BLaER1 treated with 17β-estradiol and CSF1 and Interleukin-3, amounts not matched to agents 10 nM and 100 nM (cell line): ENCODE results near the gene MIGA1.
"Not testable (repeated sequence)": the region's sequence is repeated elsewhere in the genome, so short reads cannot be mapped to it uniquely, and the experiment has no call there.

Source experiments
- H3K27ac ChIP-seq, 11 experiments: shearing (Covaris generic); formaldehyde crosslinking; 2 replicates each; pipeline ENCODE4 v1.8.1; 2022
- H3K27me3 ChIP-seq, 11 experiments: shearing (Covaris generic); formaldehyde crosslinking; 2 replicates each; pipeline ENCODE4 v1.8.1; 2022
- H3K36me3 ChIP-seq, 11 experiments: shearing (Covaris generic); formaldehyde crosslinking; 2 replicates each; pipeline ENCODE4 v1.8.1; 2022
- H3K4me1 ChIP-seq, 10 experiments: shearing (Covaris generic); formaldehyde crosslinking; 2 replicates each; pipeline ENCODE4 v1.8.1; 2022
- H3K4me2 ChIP-seq, 11 experiments: shearing (Covaris generic); formaldehyde crosslinking; 2 replicates each; pipeline ENCODE4 v1.8.1; 2022
- H3K4me3 ChIP-seq, 10 experiments: shearing (Covaris generic); formaldehyde crosslinking; 2 replicates each; pipeline ENCODE4 v1.8.1; 2022
- H3K9ac ChIP-seq, 11 experiments: shearing (Covaris generic); formaldehyde crosslinking; 2 replicates each; pipeline ENCODE4 v1.8.1; 2022
- H3K9me3 ChIP-seq, 11 experiments: shearing (Covaris generic); formaldehyde crosslinking; replicated peaks in 1 of 11; 2 replicates each; pipeline ENCODE4 v1.8.1; 2022
- H4K20me1 ChIP-seq, 11 experiments: shearing (Covaris generic); formaldehyde crosslinking; 2 replicates each; pipeline ENCODE4 v1.8.1; 2022
- Cebpa-rat ChIP-seq, 11 experiments: shearing (Covaris generic); IDR thresholded peaks; 2 replicates each; pipeline ENCODE4 v1.8.1; 2022

The MIGA1 gene

DNA sequence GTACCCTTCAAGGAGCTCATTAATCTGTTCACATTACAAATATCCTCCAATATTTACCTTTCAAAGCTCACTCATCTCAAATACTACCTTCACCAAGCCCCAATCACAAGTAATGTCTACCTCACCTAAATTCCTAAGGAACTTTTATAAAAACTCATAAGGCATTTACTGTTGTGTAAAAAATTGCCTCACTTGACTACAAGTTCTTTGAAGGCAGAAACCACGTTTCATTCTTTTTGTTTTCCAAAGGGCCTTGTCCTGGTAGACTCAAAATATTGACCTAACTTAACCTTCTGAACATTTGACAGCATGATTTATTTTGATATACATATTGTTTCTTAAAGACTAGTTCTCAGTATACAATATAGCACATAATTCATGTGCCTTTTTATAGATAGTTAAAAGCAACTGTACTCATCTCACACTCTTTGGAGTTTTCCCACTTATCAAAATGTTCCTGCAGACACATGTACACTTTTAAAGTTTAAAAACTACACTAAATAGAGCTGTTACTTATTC, 22.3 kb upstream of the MIGA1 start:
- no peaks in the 10 kb centered on the region for H3K27me3 ChIP-seq
- H3K36me3 ChIP-seq: peaks cover 0 to 15% (median 10%) of the 10 kb centered on the region in 11 experiments; a peak in 15 of 22 replicates
- H3K4me2 ChIP-seq: peak overlapping the region; percentile 69 to 94 (median 84); a peak in 19 of 22 replicates
- peaks cover 33 to 72% (median 56%) of the 10 kb centered on the region in 11 experiments for H4K20me1 ChIP-seq
- no peak for TF ChIP-seq Cebpa-rat (IDR thresholded peaks at IDR 0.05)
- peak overlapping the region in 2 of 11 experiments; percentile 86 to 88; a peak in 5 of 22 replicates for H3K9ac ChIP-seq
- H3K9me3 ChIP-seq: peaks cover 0 to 12% (median 9%) of the 10 kb centered on the region in 11 experiments; a peak in 13 of 22 replicates
- H3K4me1 ChIP-seq: peaks cover 17 to 40% (median 34%) of the 10 kb centered on the region in 10 experiments
- H3K4me3 ChIP-seq: peak overlapping the region in 1 of 10 experiments; percentile 95; a peak in 2 of 20 replicates
- H3K27ac ChIP-seq: peak overlapping the region in 1 of 11 experiments; percentile 9; a peak in 1 of 22 replicates

DNA sequence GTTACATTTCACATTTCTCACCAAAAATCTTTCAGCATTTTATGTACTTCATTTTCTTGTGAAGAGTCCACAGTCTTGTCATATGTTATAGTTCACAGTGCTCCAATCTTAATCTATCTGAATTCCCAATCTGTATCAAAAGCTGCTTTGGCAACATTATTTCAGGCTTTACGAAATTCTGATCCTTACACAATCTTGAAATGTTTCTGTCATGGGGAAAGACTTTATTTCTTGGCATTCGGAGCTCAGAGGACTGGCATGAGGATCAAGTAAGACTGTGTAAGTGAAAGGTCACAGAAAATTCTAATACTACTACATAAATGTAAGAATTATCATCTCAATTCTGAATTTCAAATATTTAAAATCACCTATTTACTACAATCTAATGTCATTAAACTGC, 21.8 kb upstream of the MIGA1 start:
- peak overlapping the region in 3 of 11 experiments; percentile 86 to 88 (median 87); a peak in 6 of 22 replicates for H3K9ac ChIP-seq
- peak overlapping the region; percentile 69 to 94 (median 84); a peak in 21 of 22 replicates for H3K4me2 ChIP-seq
- H3K36me3 ChIP-seq: peaks cover 0 to 10% (median 7%) of the 10 kb centered on the region in 11 experiments; a peak in 10 of 22 replicates
- H3K9me3 ChIP-seq: peaks cover 0 to 7% (median 6%) of the 10 kb centered on the region in 11 experiments; a peak in 7 of 22 replicates
- H4K20me1 ChIP-seq: peaks cover 33 to 68% (median 54%) of the 10 kb centered on the region in 11 experiments
- peak overlapping the region in 2 of 10 experiments; percentile 80 to 95; a peak in 3 of 20 replicates for H3K4me3 ChIP-seq
- H3K4me1 ChIP-seq: peaks cover 17 to 40% (median 34%) of the 10 kb centered on the region in 10 experiments
- H3K27me3 ChIP-seq: no peaks in the 10 kb centered on the region
- H3K27ac ChIP-seq: peak overlapping the region in 1 of 11 experiments; percentile 9; a peak in 1 of 22 replicates
- no peak for TF ChIP-seq Cebpa-rat (IDR thresholded peaks at IDR 0.05)

DNA sequence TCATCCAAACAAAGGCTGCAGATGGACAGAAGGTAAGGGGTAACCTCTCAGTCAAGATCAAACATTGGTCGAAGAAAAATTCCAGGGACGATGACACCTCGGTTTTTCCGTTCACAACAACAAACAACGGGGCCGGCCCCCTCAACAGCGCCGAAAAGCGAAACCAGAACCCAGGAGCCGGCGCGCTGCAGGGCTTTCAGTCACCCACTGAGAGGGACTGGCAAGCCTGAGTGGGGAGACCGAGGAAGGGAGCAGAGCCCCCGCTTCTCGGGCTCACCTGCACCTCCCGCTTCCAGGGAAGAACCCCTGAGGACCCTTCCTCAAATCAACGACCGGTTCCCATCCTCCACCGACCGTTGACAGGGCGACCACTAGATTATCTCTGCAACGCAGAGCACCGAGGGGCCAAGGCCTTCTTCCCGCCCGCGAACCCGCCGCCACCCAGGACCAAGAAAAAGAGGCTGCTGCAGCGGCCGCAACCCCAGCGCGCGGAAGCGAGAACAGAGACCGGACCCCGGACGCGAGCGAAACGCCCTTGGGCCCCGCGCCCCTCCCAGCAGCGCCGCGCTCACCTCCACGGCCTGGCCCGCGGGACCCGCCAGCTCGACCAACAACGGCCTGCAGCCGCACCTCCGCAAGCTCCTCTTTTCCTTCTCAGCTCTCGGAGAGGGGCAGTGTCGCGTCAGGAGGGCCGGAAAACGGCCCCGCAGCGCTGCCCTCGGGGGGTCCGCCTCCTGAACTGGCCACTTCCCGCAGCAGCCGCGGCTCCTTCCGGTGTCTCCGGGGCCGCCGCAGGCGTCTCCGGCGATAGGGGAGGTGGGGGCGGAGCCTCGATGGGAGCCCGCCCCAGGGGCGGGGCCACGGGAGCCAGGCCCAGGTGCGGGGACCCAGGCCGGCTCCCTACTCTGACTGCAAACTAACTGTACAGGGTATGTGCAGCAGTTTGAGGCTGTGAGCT, 20.1 kb upstream of the MIGA1 start, which contains the start of gene USP33:
Gene USP33 (minus strand): TSS at position 782 of the 958 bp plus-strand sequence. CDS start 18,155 bp downstream, outside the sequence.
- Histone ChIP-seq H3K9me3 (no peaks in the 10 kb centered on the region), H3K9ac (peak within 1 kb of the TSS; percentile 86 to 96 (median 89)), H3K4me1 (peaks cover 17 to 40% (median 34%) of the 10 kb centered on the region in 10 experiments), H3K36me3 (peaks cover 0 to 4% (median 0%) of the 10 kb centered on the region in 11 experiments; a peak in 1 of 22 replicates), H3K27ac (peak within 1 kb of the TSS; percentile 70 to 94 (median 91)), H4K20me1 (peaks cover 29 to 51% (median 44%) of the 10 kb centered on the region in 11 experiments), H3K4me3 (peak within 1 kb of the TSS; percentile 80 to 99 (median 94)), H3K4me2 (peak within 1 kb of the TSS; percentile 69 to 94 (median 84)), H3K27me3 (no peaks in the 10 kb centered on the region)
- TF ChIP-seq Cebpa-rat (IDR thresholded peaks at IDR 0.05): no peak

DNA sequence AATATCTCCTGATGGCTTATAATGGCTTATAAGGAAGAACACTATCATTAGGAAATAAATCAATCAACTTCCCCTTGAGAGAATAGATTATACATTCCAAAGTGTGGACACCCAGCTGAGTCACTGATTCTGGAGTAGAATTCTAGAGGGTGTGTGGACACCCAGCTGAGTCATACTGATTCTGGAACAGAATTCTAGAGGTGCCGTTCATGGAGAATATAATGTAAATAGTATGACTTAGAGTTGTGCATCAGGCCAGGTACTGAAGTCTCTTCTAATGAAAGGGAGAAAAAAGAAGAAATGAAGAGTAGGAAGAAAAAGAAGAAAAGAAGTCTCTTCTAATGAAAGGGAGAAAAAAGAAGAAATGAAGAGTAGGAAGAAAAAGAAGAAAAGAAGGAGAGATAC, 17.4 kb upstream of the MIGA1 start:
- peaks cover 8 to 22% (median 16%) of the 10 kb centered on the region in 10 experiments for H3K4me1 ChIP-seq
- no peaks in the 10 kb centered on the region for H3K36me3 ChIP-seq
- no peak overlapping the region for H3K4me3 ChIP-seq
- H3K9ac ChIP-seq: no peak overlapping the region
- H3K4me2 ChIP-seq: no peak overlapping the region
- H3K9me3 ChIP-seq: no peaks in the 10 kb centered on the region
- peaks cover 11 to 24% (median 17%) of the 10 kb centered on the region in 11 experiments; a peak in 21 of 22 replicates for H4K20me1 ChIP-seq
- no peaks in the 10 kb centered on the region for H3K27me3 ChIP-seq
- no peak overlapping the region for H3K27ac ChIP-seq
- no peak for TF ChIP-seq Cebpa-rat (IDR thresholded peaks at IDR 0.05)

DNA sequence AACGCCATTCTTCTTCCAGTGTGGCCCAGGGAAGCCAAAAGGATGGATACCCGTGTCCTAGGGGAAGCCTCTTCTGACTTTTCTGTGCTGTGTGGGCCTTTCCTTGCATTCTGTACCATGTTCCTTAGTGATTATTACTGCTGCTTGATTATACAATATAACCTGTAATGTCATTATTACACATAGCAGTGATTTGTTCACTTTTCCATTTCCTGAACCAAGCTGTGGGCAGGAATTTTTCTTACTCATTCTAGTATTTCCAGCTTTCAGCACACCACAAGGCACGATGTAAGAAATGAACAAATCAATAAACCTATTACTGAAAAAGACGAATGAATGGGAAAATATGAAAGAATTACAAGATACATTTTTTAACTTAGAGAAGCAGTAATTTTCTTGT, 11.4 kb upstream of the MIGA1 start:
- no peak for TF ChIP-seq Cebpa-rat (IDR thresholded peaks at IDR 0.05)
- Histone ChIP-seq H3K9ac (no peak overlapping the region), H3K9me3 (no peaks in the 10 kb centered on the region), H3K27ac (no peak overlapping the region), H4K20me1 (no peaks in the 10 kb centered on the region), H3K4me2 (no peak overlapping the region), H3K4me1 (peaks cover 0 to 5% (median 0%) of the 10 kb centered on the region in 10 experiments; a peak in 1 of 20 replicates), H3K27me3 (no peaks in the 10 kb centered on the region), H3K36me3 (no peaks in the 10 kb centered on the region), H3K4me3 (no peak overlapping the region)

DNA sequence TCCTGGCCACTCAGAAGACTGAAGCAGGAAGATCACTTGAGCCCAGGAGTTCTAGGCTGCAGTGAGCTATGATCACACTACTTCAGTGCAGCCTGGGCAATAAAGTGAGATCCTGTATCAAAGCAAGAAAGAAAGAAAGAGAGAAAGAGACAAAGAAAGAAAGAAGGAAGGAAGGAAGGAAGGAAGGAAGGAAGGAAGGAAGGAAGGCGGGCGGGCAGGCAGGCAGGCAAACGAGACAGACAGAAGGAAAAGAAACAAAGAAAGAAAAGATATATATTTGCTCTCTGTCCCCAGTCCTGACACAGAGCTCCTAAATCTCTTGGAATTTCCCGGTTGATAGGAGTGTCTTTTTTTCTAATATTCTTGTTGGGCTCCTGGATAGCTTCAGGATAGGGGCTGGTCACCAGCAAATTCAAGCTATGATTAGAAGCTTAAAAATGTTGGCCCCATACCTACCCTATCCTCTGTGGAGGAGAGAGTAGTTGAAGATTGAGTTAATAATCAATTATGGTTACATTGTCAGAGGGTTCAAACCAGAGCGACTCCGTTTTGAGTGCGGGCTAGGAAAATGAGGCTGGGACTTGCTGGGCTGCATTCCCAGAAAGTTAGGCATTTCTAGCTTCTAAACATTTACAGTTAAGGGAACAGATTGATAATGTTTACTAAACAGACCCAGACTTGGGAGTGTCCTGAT, 3.3 kb upstream of the MIGA1 start:
- Histone ChIP-seq H3K9ac (no peak overlapping the region), H3K4me3 (no peak overlapping the region), H3K4me2 (peak overlapping the region in 8 of 11 experiments; percentile 12 to 62 (median 42); a peak in 15 of 22 replicates), H3K9me3 (peaks cover 0 to 12% (median 4%) of the 10 kb centered on the region in 11 experiments; a peak in 5 of 22 replicates), H3K27ac (no peak overlapping the region), H3K27me3 (no peaks in the 10 kb centered on the region), H4K20me1 (peaks cover 0 to 5% (median 0%) of the 10 kb centered on the region in 11 experiments; a peak in 5 of 22 replicates), H3K4me1 (peaks cover 9 to 28% (median 19%) of the 10 kb centered on the region in 10 experiments), H3K36me3 (no peaks in the 10 kb centered on the region)
- no peak for TF ChIP-seq Cebpa-rat (IDR thresholded peaks at IDR 0.05)

DNA sequence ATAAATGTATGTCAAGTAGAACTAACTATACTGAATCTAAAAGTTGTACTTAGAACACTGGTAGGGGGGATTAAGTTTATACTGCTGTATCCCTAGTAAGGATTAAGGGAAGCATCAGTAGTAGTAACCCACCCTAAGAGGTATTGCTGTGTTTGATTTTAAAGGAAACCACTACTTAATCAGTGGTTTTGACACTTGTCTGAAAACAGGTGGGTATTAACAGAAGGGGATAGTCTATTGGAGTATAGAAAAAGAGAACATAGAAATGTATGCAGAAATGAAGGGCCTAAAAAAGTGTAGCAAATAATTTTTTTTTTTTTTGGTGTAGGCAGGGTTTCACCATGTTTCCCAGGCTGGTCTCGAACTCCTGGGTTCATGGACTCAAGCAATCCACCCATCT, 2.2 kb downstream of the MIGA1 start:
- H3K4me3 ChIP-seq: no peak overlapping the region
- no peak overlapping the region for H3K27ac ChIP-seq
- TF ChIP-seq Cebpa-rat (IDR thresholded peaks at IDR 0.05): no peak
- H4K20me1 ChIP-seq: peaks cover 0 to 19% (median 5%) of the 10 kb centered on the region in 11 experiments; a peak in 7 of 22 replicates
- peaks cover 9 to 26% (median 19%) of the 10 kb centered on the region in 10 experiments; a peak in 19 of 20 replicates for H3K4me1 ChIP-seq
- peaks cover 13 to 31% (median 29%) of the 10 kb centered on the region in 11 experiments; a peak in 21 of 22 replicates for H3K9me3 ChIP-seq
- H3K27me3 ChIP-seq: no peaks in the 10 kb centered on the region
- H3K36me3 ChIP-seq: peaks cover 32 to 43% (median 36%) of the 10 kb centered on the region in 11 experiments
- peak overlapping the region in 9 of 11 experiments; percentile 13 to 94 (median 81); a peak in 10 of 22 replicates for H3K4me2 ChIP-seq
- no peak overlapping the region for H3K9ac ChIP-seq

DNA sequence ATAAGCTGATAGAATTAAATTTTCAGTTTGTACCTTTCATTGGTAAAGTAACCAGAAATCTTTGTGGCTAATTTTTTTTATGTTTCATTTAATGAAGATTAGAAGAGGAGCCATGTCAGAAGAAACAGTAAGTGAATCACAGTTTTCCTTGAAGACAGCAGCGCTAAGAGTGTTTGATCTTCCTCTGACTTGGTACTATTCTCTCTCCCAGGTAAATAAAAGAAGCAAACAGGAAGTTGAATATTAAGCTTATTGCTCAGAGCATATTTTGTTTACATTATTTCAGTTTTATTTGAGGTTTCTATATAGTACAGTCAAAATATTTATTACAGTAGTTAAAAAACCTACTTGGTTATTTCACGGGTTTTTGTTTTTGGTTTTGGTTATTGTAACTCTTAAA, 3.7 kb downstream of the MIGA1 start:
- Histone ChIP-seq H3K9me3 (peaks cover 27 to 45% (median 44%) of the 10 kb centered on the region in 11 experiments), H3K27me3 (no peaks in the 10 kb centered on the region), H3K4me2 (no peak overlapping the region), H3K9ac (no peak overlapping the region), H3K36me3 (peaks cover 47 to 58% (median 50%) of the 10 kb centered on the region in 11 experiments), H3K4me3 (no peak overlapping the region), H3K27ac (no peak overlapping the region), H3K4me1 (peaks cover 9 to 26% (median 19%) of the 10 kb centered on the region in 10 experiments; a peak in 19 of 20 replicates), H4K20me1 (peaks cover 0 to 19% (median 5%) of the 10 kb centered on the region in 11 experiments; a peak in 7 of 22 replicates)
- TF ChIP-seq Cebpa-rat (IDR thresholded peaks at IDR 0.05): no peak

DNA sequence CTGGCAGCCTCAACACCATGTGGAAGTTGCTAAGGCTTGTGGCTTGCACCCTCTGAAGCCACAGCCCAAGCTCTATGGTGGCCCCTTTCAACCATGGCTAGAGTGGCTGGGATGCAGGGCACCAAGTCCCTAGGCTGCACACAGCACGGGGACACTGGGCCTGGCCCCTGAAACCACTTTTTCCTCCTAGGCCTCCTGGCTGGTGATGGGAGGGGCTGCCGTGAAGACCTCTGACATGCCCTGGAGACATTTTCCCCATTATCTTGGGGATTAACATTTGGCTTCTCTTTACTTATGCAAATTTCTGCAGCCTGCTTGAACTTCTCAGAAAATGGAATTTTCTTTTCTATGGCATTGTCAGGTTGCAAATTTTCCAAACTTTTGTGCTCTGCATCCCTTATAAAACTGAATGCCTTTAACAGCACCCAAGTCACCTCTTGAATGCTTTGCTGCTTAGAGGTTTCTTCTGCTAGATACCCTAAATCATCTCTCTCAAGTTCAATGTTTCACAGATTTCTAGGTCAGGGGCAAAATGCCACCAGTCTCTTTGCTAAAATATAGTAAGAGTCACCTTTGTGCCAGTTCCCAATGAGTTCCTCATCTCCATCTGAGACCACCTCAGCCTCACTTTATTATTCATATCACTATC, 6.8 kb downstream of the MIGA1 start:
- peaks cover 0 to 15% (median 5%) of the 10 kb centered on the region in 11 experiments; a peak in 7 of 22 replicates for H4K20me1 ChIP-seq
- peaks cover 73 to 88% (median 79%) of the 10 kb centered on the region in 11 experiments for H3K36me3 ChIP-seq
- H3K4me1 ChIP-seq, H3K27ac ChIP-seq, H3K27me3 ChIP-seq, H3K4me2 ChIP-seq, H3K4me3 ChIP-seq, H3K9ac ChIP-seq: not testable (repeated sequence)
- H3K9me3 ChIP-seq: peaks cover 34 to 57% (median 52%) of the 10 kb centered on the region in 11 experiments
